GM12872 (cell line): Measurements from ENCODE around the gene TLDC2.

Experiments used
- CTCF ChIP-seq: IDR thresholded peaks from 3 replicates; pipeline ENCODE4 v1.5.1; 2011; ENCODE audit warnings: low read depth, mild to moderate bottlenecking, low read length, moderate library complexity; ENCODE audit not compliant: insufficient read depth

The TLDC2 gene

GRCh38 chr20:36890586-36890985, 14.6 kb downstream of the TLDC2 start:
- TF ChIP-seq CTCF = no peak

GRCh38 chr20:36891211-36891610, 15.3 kb downstream of the TLDC2 start:
- TF ChIP-seq CTCF = no peak

GRCh38 chr20:36893801-36894200, 17.9 kb downstream of the TLDC2 start:
- no peak for TF ChIP-seq CTCF

- no peak for TF ChIP-seq CTCF
Observed at GRCh38 chr20:36895036-36895435, 19.1 kb downstream of the TLDC2 start.

GRCh38 chr20:36904690-36905089, 28.8 kb downstream of the TLDC2 start:
- TF ChIP-seq CTCF = no peak

GRCh38 chr20:36908603-36909002, 32.7 kb downstream of the TLDC2 start:
- no peak for TF ChIP-seq CTCF

- no peak for TF ChIP-seq CTCF
Observed at GRCh38 chr20:36916199-36916598, 40.3 kb downstream of the TLDC2 start.

GRCh38 chr20:36917240-36917639, 41.3 kb downstream of the TLDC2 start:
- TF ChIP-seq CTCF = no peak
